HG03439 (cell line): ENCODE measurements around the gene PLB1.

ENCODE experiments used
- ATAC-seq: cut with Tn5 transposase; IDR thresholded peaks from one replicate; pipeline ENCODE4 v1.9.1; 2021; ENCODE audit warnings: mild to moderate bottlenecking, moderate library complexity; ENCODE audit not compliant: unreplicated experiment

Gene PLB1

DNA sequence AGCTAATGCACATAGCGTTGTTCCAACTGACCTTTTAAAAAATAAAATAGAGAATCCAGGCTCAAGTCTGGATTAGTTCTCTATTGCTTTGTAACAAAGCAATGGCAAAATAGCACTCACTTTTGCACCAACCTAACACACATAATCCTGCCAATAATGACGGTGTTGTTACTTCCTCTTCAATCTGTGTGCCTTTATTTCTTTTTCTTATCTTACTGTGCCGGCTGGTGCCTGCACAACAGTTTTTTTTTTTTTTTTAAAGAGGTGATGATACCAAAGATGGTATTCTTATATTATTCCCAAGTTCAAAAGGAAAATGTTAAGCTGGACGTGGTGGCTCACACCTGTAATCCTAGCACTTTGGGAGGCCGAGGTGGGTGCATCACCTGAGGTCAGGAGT is 3.4 kb downstream of the PLB1 start:
- no peak for ATAC-seq

DNA sequence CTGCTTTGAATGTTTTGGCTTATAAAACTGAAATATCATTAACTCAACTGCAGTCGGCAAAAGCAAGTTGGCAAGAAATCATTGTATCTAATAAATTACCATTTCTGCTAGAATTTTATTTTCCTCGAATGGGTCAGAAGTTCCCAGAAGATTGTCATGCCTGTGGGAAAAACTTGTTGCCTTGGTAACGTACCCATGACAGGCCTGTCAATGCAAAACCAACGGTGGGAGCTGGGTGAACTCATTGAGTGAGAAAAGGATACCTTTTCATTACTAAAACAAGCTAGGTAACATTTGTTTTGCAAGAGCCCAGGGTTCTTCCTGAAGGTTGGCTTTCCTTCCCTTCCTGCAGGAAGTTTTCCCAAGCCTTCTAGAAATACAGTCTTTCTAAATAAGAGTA is 9.5 kb downstream of the PLB1 start:
- ATAC-seq, result no peak

DNA sequence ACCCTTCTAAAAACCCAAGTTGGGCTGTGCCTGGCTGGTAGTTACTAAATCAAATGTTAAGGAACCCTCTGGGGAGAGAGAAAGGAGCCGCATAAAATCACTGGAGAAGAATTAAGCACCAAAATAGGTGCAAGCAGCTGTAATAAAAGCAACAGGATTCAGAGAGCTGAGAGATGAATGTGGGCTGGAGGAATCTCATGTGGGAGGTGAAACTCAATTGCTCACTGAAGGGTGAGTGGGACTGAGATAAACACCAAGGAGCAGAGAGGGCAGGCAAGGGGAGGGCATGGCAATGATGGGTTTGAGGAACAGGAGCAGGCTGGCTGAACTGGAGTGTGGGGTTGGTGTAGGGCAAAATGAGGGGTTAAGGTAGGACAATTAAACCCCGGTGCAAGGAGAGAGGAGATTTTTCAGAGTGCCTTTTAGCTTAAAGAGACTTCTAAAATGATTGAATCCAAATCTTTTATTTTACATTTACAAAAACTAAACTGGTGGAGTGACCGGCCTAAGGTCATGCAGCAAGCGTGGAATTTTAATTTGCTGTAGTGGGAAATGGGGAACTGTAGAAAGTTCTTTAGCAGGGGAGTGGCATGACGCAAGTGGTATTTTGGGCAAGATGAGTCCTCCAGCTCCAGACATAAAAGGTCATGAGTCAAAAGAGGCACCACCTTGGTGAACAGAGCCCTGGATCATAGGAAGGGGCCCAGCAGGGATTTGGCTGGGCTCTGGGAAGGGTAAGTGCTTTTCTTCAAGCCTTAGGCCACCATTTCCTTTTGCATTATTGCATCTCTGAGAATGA is 10.5 kb downstream of the PLB1 start:
- no peak for ATAC-seq

DNA sequence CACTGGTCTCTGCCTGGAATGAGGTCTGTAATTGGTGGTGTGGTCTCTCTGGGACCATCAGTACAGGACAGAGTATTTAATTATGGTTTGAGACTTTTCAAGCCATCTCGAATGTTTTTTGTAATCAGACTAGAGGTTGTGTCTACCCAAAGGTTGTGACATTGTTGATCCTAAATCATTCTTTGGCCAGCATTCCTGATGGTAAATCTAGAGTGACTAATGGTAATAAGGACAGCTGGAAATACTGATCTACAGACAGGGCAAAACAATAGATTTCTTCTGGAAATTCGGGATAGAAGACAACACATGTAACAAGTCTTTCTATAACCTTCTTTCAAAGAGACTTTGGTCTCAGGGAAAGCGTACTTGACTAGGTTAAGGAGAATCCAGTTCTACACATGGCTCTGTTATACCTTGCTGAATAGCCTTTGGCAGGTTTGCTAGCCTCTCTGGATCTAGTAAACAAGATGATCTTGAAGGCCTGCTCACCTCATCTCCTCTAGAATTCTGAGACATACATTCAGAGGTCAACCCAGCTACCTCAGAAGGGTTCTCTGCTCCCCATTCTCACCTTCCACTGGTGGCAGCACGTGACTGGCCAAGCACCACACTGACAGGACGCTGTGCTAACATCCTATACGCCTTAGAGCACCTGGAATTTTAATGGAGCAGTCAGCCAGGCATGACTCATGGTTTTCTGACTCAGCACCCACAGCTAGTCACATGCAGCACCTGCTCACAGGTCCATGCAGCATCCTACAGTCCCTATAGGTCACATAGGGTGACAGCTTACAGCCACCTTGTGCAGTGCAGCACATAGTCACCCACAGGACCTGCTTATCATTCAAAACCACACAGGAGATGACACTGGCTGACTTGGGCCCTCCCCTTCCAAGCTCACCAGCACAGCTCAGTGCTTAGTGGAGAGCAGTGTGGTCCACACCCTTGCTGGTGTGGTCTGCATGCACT is 12.2 kb downstream of the PLB1 start:
- no peak for ATAC-seq

DNA sequence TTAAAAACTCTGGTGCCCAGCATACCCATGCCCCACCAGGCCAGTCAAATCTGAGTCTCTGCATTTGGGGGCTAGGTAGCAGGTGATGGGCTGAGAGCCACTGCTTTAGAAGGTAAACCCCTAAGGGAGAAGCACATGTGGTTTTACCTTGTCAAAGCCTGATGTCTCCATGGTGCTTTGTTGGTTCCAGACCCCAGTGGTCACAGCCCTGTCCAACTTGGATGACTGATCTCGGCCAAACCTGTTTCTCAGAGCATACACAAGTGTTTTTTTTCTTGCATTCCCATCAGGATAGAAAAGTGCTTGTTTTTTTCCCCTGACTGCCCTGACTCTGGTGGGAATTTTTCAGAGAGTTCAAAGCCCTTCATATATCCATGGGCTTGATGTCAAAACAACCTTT is 13.5 kb downstream of the PLB1 start:
- no peak for ATAC-seq

DNA sequence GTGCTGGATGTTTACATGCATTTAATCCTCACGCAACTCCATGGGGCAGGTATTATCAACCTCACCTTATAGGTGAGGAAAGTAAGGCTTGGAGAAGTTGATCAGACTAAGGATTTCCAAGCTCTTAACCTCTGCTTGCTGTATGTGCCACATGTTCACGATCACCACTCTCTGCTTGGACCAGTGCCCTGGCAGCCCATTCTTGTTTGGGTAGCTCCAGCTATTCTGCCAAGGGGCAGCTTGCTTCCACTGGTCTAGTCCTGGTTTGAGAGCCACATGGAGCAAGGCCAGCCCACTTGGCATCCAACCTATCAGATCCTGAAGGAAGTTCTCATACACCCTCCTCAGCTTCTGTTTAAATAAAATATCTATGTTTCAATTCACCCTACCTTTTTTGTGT is 14.3 kb downstream of the PLB1 start:
- no peak for ATAC-seq

DNA sequence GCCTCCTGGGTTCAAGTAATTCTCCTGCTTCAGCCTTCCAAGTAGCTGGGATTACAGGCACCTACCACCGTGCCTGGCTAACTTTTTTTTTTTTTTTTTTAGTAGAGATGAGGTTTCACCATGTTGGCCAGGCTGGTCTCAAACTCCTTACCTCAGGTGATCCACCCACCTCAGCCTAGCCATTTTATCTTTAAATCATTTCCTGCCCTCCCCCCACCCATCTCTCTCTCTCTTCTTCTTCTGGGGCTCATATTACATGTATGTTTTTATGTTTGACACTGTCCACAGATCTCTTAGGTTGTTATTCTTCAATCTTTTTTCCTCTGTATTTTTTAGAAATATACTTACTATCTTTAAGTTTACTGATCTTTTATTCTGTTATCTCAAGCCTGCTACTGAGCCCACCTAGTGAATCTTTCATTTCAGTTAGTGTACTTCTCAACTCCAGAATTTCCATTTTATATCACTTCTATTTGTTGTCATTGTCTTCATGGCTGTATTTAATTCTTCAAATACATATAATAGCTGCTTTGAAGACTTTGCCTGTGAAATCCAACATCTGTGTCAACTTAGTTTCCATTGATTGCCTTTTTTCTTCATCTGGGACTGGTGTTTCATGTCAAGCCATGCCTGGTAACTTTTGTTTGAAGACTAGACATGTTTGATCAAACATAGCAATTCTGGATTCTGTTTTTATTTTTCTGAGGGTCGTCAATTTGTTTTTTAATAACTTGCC is 16.2 kb downstream of the PLB1 start:
- ATAC-seq, result no peak

DNA sequence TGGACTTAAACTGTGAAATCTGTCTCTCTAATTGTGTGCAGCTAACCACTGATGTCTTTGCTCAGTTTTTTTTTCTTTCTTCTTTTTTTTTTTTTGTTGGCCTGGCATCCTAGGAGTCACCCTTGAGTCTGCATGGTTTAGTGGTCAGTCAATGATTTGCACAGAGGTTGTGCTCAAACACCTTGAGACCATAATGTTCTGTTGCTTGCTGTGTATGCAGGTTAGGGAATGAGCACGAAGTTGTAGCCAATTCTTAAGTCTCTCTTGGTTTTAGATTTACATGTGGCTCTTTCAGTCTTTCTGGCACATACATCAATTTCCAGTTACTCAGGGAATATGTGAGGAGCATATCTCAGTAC is 16.7 kb downstream of the PLB1 start:
- no peak for ATAC-seq

DNA sequence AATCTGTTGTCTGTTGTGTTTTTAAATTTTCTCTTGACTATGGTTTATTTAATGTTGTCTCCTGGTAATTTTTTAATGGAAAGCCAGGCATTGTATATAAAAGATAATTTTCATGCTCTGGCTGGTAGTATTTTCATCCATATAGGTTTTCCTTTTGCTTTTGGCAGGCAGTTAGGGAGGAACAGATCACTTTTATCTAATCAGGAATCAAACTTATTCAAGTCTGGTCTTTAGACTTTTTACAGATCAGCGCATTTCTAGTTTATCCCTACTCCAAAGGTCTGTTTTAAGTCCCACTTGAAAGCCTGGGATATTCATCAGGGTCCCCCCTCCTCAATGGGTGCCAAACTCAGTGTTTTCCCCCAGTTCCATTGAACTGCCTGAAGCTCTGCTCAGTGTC is 17.2 kb downstream of the PLB1 start:
- ATAC-seq, result no peak

DNA sequence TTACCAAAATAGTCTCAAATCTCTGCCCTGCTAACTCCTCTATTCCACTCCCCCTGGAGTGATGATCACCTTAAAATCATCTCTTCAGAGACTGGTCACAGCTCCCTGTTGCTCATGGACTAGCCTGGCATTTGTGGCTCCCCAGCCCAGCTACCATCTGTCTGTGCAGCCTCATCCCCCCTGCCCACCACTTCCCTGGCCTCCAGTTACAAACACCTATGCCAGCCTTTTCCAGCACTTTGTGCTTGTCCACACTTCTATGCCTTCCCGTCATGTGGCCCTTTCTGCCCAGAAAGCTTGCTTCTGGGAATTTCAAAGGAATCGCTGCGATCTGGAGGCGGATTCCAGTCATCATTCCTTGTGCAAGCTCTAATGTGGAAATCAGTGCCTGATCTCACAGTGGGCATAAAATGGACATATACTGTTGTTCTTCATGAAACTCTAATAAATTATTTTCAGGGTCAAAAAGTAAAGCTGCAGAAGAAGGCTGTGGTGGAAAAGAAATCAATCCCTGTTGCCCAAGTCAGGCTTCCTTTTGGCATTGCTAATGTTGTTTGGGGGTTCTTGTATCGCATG is 19.4 kb downstream of the PLB1 start:
- ATAC-seq, result no peak

DNA sequence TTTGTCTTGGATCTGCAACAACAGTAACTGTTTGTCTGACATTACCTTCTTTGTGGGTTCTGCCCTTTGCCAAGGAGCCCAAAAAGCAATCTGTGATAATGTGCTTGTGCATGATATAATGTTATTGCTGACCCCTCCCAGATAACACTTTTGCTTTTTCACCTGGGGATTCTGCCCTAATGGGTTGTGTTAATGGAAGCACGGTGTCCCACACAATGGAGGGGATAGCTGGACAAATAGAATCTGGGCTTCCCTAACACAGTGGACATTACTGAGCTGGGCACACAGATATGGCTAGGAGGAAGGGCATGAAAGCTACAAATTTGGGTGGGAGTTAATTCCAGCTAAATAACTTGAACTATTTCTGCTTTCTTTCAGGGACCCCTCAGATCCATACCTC is 20.6 kb downstream of the PLB1 start:
- ATAC-seq, result no peak

DNA sequence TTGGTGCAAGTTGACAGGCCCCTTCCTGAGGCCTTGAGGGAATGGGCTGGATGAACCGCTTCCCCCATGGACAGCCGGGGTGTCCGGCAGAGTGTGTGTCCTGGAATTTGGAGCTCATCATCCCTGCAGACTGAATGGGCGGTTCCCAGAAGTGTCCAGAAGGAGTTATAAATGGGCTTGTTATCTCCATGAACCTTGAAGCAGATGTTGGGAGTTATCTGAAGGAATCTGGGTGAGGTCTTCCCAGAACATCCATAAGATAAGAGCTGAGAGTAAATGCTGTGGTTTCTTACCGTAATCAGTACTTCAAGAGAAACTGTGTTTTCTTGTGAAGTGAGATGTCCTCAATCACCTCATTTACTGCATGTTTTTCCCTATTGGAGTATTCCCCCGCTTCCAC is 21.1 kb downstream of the PLB1 start:
- ATAC-seq, result no peak

DNA sequence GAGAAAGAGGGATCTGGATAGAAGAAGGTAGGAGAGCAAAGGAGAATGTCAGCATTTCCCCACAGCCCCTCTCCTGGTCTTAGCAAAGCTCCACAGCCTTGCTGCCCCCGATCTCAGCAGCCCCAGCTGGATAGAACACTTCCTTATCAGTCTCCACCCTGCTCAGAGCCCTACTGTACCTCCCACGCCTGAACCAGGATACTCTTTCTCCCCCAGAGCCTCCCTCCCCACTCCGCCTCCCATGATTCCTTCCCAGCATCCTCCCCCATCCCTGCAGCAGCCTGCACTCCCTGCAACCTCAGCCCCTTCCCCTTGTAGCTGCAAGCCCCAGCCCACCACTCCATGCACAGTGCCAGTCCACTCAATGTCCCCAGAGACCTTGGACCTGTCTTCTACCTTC is 25.8 kb downstream of the PLB1 start:
- no peak for ATAC-seq

DNA sequence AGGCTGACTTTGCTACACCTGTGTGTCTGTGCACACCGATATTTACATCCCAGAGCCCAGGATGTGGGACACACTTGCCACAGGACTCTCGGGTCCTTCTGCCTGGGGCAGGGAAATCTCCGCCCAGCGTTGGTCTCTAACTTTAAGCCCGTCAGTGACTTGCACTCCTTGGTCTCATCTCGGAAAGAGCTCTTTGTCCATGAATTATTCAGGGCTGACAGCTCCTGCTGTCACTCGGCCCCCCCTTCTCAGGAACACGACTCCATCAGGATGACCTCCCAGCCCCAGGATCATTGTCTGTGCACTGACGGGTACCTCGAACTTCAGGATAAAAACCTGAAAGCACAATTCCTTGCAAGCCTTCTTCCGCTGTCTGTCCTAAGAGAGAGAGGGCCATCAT is 26.6 kb downstream of the PLB1 start:
- no peak for ATAC-seq

DNA sequence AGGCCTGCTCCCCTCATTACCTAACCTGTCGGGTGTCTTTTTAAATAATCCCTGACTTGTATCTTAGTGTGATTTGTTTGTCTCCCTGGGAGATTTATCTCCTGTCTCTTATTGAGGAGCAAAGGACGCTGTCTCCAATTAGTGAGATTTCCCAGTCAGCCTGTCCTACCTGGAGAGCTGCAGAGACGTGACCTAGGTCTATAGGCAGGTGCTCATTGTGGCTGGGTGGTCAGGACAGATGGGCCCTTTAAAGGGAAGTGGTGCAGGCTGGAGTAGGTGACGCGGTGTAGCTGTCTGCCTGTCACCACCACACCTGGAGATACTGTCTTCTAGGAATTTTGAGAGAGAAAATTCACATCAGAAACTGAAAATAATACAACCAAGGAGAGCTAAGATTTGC is 28.0 kb downstream of the PLB1 start:
- no peak for ATAC-seq

DNA sequence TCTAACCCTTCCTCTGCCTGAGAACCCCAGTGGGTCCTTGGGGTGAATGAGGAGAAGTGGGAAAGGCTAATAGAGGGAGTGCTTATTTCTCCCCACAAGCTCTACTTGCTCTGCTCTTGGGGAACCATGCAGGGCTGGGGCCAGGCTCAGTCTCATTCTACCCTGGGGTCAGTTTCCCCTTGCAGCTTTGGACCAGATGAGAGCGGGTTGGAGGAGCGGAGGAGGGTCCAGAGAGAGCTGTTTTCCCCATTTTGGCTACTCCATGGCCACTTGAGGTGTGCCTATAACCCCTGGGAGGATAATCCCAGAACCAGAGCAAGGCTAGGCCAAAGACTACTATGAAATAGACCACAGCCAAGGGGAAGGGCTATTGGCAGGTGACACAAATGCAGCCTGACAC is 29.6 kb downstream of the PLB1 start:
- no peak for ATAC-seq

DNA sequence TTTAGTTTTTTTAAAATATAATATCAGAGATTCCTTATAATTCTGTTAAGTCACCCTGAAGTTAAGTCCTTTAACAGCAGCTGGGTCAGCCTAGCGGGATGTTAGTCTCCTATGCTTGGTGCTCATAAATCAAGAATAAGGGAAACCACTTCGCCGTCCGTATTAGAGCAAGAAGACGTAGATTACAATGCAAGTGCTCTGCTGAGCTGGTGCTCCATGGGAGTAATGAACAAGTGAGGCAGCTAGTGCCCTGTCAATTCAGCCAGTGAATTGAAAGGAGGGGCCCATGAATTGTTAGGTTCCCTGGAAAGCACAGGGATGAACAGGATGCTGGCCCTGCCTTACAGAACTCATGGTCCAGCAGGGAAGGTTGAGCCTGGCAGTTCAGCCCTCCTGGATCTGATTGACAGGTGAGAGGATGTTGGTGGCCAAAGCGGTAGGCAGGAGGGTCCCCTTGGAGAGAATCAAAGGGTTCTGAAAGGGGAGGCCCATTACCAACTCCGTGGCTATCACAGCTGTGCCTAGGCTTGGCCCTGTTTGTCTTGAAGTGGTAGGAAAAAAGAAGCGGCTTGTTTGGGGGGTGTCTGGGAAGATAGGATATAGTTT is 30.8 kb downstream of the PLB1 start:
- ATAC-seq, result no peak

DNA sequence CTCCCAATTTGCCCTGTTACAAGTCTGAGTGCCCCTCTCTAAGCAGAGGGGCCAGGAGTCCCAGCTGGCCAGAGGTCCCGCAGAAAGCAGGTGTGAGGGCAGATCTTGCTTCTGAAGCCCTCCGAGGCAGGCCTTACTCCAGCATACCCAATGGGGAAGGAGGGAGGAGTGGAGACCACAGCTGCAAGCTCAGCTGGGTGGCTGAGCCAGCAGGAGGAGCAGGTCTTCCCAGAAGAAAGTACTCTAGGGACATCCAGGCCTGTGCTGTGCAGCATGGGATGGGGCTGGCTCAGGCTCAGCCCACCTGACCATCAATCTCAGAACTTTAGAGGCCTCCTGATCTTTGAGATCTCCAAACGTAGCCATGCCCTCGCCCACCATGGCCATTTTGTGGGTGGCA is 31.3 kb downstream of the PLB1 start:
- ATAC-seq, result no peak

DNA sequence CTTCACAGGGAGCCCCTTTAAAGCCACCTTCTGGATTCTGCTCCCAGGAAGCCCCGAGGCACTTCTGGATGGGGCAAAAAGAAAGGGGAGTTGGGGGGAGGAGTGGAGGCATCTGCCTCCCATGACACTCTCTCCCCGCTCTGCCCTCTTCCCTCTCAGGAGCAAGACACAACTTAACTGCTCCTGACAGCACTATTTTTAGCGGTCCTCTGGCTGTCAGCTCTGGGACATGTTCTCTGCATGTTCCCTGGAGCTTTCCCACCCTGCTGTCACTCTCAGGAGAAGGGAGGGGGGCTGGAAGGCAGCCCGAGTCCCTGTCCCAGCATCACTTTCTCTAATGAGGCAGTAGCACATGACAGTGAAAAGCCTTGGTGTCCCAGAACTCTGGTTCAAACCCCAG is 32.3 kb downstream of the PLB1 start:
- ATAC-seq, result no peak

DNA sequence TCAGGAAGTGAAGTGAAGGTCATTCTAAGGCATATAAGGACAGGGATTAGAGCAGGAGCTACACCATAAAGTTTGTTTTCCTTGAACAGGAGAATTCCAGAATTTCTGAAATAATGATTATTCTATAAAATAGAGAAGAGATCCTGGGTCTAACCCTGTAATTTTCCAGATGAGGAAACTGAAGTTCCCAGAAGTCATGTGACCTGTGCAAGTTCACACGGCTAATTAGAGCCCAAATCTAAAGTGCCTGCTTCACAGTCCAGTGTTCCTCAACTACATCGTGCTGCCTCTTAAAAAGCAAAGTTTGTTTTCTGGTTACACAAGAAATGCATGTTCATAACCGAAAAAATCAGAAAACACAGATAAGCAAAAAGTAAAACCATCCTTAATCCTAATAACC is 34.9 kb downstream of the PLB1 start:
- ATAC-seq, result no peak

DNA sequence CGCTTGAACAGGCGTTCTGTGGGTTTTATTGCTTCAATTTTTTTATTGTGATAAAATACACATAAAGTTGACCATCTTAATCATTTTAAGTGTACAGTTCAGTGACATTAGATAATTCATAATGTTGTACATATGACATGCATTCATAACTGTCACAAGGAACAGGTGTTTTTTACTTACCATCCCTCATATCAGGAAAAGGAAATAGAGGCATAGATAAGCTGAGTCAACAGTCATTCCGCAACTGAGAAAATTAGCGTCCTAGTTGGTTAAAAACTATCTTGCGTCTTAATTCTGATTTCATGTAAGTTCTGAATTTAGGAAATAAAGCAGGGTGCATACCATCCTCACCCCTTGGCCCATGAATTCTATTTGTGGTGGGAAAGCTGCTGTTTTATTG is 36.5 kb downstream of the PLB1 start:
- no peak for ATAC-seq
